Liver (tissue), 9 donors: Measurements from ENCODE around the gene C12orf76. TPM values are rescaled to one million over a fixed set of nuclear protein-coding genes. Genes with fewer than 3 reads are reported as not detected.

Experiments used
- DNase-seq: peaks from one replicate; pipeline ENCODE4 v3.0.0-alpha.2; 2017; ENCODE audit warnings: low spot score
- H3K27ac ChIP-seq, 2 donors: one replicate each; pipeline ENCODE4 v1.7.0; 2013; ENCODE audit warnings: inconsistent platforms in 2 of 2, low read length in 2 of 2, control low read depth in 1 of 2, low read depth in 1 of 2, mild to moderate bottlenecking in 1 of 2
- H3K27me3 ChIP-seq, 4 donors: one replicate each; pipeline versions ENCODE4 v1.6.1 to v1.7.0; 2013; ENCODE audit warnings: low read length in 3 of 4, inconsistent platforms in 1 of 4, mild to moderate bottlenecking in 1 of 4, moderate library complexity in 1 of 4; ENCODE audit not compliant: control insufficient read depth in 4 of 4, insufficient read depth in 4 of 4
- H3K36me3 ChIP-seq, 4 donors: one replicate each; pipeline versions ENCODE4 v1.6.1 to v1.7.0; 2013; ENCODE audit warnings: low read length in 3 of 4, mild to moderate bottlenecking in 3 of 4, low read depth in 1 of 4, moderate library complexity in 1 of 4; ENCODE audit not compliant: control insufficient read depth in 4 of 4, insufficient read depth in 3 of 4
- H3K4me1 ChIP-seq, 4 donors: one replicate each; pipeline versions ENCODE4 v1.6.1 to v1.7.0; 2013; ENCODE audit warnings: low read length in 3 of 4, mild to moderate bottlenecking in 3 of 4, moderate library complexity in 1 of 4; ENCODE audit not compliant: control insufficient read depth in 4 of 4, insufficient read depth in 4 of 4
- H3K4me3 ChIP-seq, 3 donors: one replicate each; pipeline versions ENCODE4 v1.6.1 to v1.7.0; 2013; ENCODE audit warnings: low read length in 3 of 3, control low read depth in 1 of 3, low read depth in 1 of 3, mild to moderate bottlenecking in 1 of 3
- H3K9ac ChIP-seq, 2 donors: one replicate each; pipeline ENCODE4 v1.7.0; 2013; ENCODE audit warnings: low read length in 2 of 2, mild to moderate bottlenecking in 2 of 2, moderate library complexity in 2 of 2, control low read depth in 1 of 2, low read depth in 1 of 2
- H3K9me3 ChIP-seq, 4 donors: one replicate each; pipeline versions ENCODE4 v1.6.1 to v1.7.0; 2013; ENCODE audit warnings: low read length in 3 of 4; ENCODE audit not compliant: control insufficient read depth in 4 of 4
- CTCF ChIP-seq: fragments of 150-350 bp; IDR thresholded peaks from 2 replicates; pipeline ENCODE4 v1.5.1; 2017; ENCODE audit warnings: improper control_type of control experiment, low read depth, low read length; ENCODE audit not compliant: missing input control
- EGR1 ChIP-seq, 2 donors: IDR thresholded peaks; 2 replicates each; pipeline ENCODE4 v1.6.1; 2016 to 2018; ENCODE audit warnings: antibody characterized with exemption in 2 of 2, low read depth in 2 of 2
- FOXA1 ChIP-seq: IDR thresholded peaks from 2 replicates; pipeline ENCODE4 v1.6.1; 2016; ENCODE audit warnings: antibody characterized with exemption
- FOXA2 ChIP-seq: IDR thresholded peaks from 2 replicates; pipeline ENCODE4 v1.6.1; 2016; ENCODE audit warnings: antibody characterized with exemption
- GABPA ChIP-seq, 2 donors: IDR thresholded peaks in 1 of 2; conservative IDR thresholded peaks in 1 of 2; 2 replicates each; pipeline ENCODE4 v1.6.1; 2016; ENCODE audit warnings: antibody characterized with exemption in 2 of 2, mild to moderate bottlenecking in 1 of 2, moderate library complexity in 1 of 2
- HNF4A ChIP-seq, 2 donors: conservative IDR thresholded peaks; 2 replicates each; pipeline ENCODE4 v1.6.1; 2016; ENCODE audit warnings: antibody characterized with exemption in 2 of 2, mild to moderate bottlenecking in 2 of 2
- HNF4G ChIP-seq: IDR thresholded peaks from 2 replicates; pipeline ENCODE4 v1.6.1; 2016; ENCODE audit warnings: antibody characterized with exemption
- JUND ChIP-seq, 2 donors: IDR thresholded peaks; 2 replicates each; pipeline ENCODE4 v1.6.1; 2016; ENCODE audit warnings: antibody characterized with exemption in 2 of 2
- MAX ChIP-seq: IDR thresholded peaks from 2 replicates; pipeline ENCODE4 v1.6.1; 2016; ENCODE audit warnings: antibody characterized with exemption
- NR2F2 ChIP-seq: IDR thresholded peaks from 2 replicates; pipeline ENCODE4 v1.6.1; 2016; ENCODE audit warnings: antibody characterized with exemption
- RAD21 ChIP-seq, 2 donors: IDR thresholded peaks; 2 replicates each; pipeline ENCODE4 v1.6.1; 2016; ENCODE audit warnings: antibody characterized with exemption in 2 of 2, mild to moderate bottlenecking in 2 of 2
- RXRA ChIP-seq, 2 donors: IDR thresholded peaks; 2 replicates each; pipeline ENCODE4 v1.6.1; 2017 to 2018; ENCODE audit warnings: antibody characterized with exemption in 2 of 2, mild to moderate bottlenecking in 1 of 2
- SP1 ChIP-seq: IDR thresholded peaks from 2 replicates; pipeline ENCODE4 v1.6.1; 2018; ENCODE audit warnings: antibody characterized with exemption, mild to moderate bottlenecking
- TAF1 ChIP-seq: conservative IDR thresholded peaks from 2 replicates; pipeline ENCODE4 v1.6.1; 2016; ENCODE audit warnings: antibody characterized with exemption, mild to moderate bottlenecking
- YY1 ChIP-seq: IDR thresholded peaks from 2 replicates; pipeline ENCODE4 v1.6.1; 2016; ENCODE audit warnings: antibody characterized with exemption, mild to moderate bottlenecking
- WGBS: extraction: QIAGEN DNeasy Blood & Tissue Kit; methylation state at CpG from one replicate; pipeline ENCODE4 v1.1.7; 2013; 5-methylcytosine and 5-hydroxymethylcytosine counted together
- polyA plus RNA-seq, 2 donors: library from polyadenylated mRNA; stranded (reverse) in 1 of 2; unstranded in 1 of 2; fragments of 200-250 nt in 1 of 2; fragments of >200 nt in 1 of 2; fragmentation: Nextera tagmentation in 1 of 2; extraction: Ambion mirVana in 1 of 2; gene quantifications; one replicate each; pipeline versions ENCODE4 v1.2.1 to v1.2.3, GENCODE V29; 2013 to 2015
- total RNA-seq, 2 donors: library from RNA; depleted of rRNA; stranded (reverse); fragments of >200 nt; gene quantifications; one replicate each; pipeline ENCODE4 v1.2.3, GENCODE V29; 2014
- TF ChIP-seq, protein P1 (sequence below): IDR thresholded peaks from 2 replicates; pipeline ENCODE4 v1.6.1; 2016; ENCODE audit warnings: antibody characterized with exemption, mild to moderate bottlenecking
- TF ChIP-seq, protein P2 (sequence below): IDR thresholded peaks from 2 replicates; pipeline ENCODE4 v1.6.1; 2016; ENCODE audit warnings: antibody characterized with exemption
- TF ChIP-seq, protein P3 (sequence below): IDR thresholded peaks from 2 replicates; pipeline ENCODE4 v1.6.1; 2016; ENCODE audit warnings: antibody characterized with exemption
- donor health status: healthy.
- donor health status: healthy.
- donor health status: healthy.
- donor health status: healthy.
- donor health status: healthy.

Gene C12orf76
- total and polyA plus RNA-seq, 4 donors, result 5.6 to 22.4 (median 6.1) TPM

DNA sequence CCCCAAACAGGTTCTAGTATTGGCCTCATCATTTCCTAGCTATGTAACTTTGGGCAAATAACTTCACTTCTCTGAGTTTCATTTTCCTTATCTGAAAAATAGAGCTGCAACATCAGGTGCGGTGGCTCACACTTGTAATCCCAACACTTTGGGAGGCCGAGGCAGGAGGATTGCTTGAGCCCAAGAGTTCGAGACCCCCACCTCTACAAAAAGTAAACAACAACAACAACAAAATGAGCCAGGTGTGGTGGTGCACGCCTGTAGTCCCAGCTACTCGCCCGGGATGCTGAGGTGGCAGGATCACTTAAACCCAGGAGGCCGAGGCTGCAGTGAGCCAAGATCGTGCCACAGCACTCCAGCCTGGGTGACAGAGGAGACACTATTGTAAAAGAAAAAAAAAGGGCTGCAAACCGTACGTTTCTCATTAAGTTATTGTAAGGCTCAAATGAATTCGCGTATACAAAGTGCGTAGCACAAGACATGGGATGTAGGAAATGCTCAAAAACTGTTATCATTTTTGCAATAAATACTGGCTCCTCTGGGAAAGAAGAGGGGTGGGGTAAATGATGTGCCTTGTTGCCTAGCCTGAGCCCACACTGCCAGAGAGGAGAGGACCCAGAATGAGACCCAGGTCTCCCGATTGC, 903 bp downstream of the C12orf76 start:
- Histone ChIP-seq H3K9me3 (no peaks in the 10 kb centered on the region), H3K36me3 (no peaks in the 10 kb centered on the region), H3K27ac (peak overlapping the region; percentile 12 to 77), H3K27me3 (no peaks in the 10 kb centered on the region), H3K4me1 (peaks cover 9 to 32% (median 24%) of the 10 kb centered on the region in 4 donors), H3K9ac (peak overlapping the region; percentile 32 to 36), H3K4me3 (peak overlapping the region; percentile 79 to 91 (median 79))
- WGBS, result 73% methylated on average over 14 of the region's 14 CpGs
- DNase-seq, result no peak
- TF ChIP-seq, protein P1, sequence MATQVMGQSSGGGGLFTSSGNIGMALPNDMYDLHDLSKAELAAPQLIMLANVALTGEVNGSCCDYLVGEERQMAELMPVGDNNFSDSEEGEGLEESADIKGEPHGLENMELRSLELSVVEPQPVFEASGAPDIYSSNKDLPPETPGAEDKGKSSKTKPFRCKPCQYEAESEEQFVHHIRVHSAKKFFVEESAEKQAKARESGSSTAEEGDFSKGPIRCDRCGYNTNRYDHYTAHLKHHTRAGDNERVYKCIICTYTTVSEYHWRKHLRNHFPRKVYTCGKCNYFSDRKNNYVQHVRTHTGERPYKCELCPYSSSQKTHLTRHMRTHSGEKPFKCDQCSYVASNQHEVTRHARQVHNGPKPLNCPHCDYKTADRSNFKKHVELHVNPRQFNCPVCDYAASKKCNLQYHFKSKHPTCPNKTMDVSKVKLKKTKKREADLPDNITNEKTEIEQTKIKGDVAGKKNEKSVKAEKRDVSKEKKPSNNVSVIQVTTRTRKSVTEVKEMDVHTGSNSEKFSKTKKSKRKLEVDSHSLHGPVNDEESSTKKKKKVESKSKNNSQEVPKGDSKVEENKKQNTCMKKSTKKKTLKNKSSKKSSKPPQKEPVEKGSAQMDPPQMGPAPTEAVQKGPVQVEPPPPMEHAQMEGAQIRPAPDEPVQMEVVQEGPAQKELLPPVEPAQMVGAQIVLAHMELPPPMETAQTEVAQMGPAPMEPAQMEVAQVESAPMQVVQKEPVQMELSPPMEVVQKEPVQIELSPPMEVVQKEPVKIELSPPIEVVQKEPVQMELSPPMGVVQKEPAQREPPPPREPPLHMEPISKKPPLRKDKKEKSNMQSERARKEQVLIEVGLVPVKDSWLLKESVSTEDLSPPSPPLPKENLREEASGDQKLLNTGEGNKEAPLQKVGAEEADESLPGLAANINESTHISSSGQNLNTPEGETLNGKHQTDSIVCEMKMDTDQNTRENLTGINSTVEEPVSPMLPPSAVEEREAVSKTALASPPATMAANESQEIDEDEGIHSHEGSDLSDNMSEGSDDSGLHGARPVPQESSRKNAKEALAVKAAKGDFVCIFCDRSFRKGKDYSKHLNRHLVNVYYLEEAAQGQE, result no peak
- TF ChIP-seq NR2F2, result no peak
- TF ChIP-seq, protein P2, sequence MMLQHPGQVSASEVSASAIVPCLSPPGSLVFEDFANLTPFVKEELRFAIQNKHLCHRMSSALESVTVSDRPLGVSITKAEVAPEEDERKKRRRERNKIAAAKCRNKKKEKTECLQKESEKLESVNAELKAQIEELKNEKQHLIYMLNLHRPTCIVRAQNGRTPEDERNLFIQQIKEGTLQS, result no peak

DNA sequence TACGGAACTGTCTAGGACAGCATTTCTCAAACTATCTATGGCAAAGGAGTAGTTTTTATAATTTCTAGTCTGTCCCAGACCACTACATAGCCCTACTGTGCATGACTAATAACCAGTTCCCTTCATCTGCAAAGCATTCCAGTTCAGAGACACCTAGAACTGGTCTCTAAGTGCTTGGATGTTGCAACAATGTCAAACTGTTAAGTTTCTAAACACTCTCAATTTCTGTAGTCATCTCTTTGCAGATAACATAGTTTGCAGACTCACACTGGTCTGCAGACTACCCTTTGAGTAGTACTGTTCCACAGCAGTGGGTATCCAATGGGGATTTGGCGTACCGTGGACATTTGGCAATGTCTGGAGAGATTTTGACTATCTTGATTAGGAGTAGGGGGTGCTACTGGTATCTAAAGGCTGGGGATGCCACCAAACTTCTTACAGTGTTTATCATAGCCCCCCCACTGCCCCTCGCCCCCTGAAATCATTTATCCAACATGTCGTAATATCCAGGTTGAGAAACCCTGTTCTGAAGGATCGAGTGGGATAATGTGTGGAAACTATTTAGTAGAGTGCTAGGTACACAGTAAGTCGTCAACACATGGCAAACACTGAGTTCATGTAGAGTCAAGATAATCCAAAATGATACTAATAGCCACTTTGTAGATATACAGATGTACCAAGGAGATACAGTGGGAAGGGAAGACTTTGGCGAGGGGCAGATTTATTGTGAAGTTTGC, 1.7 kb downstream of the C12orf76 start:
- WGBS, result 71% methylated on average over 8 of the region's 8 CpGs
- no peak for DNase-seq
- H3K4me1 ChIP-seq, result peaks cover 11 to 39% (median 29%) of the 10 kb centered on the region in 4 donors
- peak overlapping the region; percentile 47 to 56 for H3K27ac ChIP-seq
- H3K9me3 ChIP-seq, result no peaks in the 10 kb centered on the region
- TF ChIP-seq RXRA (IDR thresholded peaks at IDR 0.05) (no peak), SP1 (no peak), JUND (IDR thresholded peaks at IDR 0.05) (no peak), FOXA2 (no peak), YY1 (no peak), GABPA (IDR thresholded peaks at IDR 0.05 in 1 of 2, conservative IDR thresholded peaks at IDR 0.05 in 1 of 2) (no peak), HNF4A (conservative IDR thresholded peaks at IDR 0.05) (no peak), RAD21 (IDR thresholded peaks at IDR 0.05) (no peak), FOXA1 (no peak), MAX (no peak), EGR1 (IDR thresholded peaks at IDR 0.05; ENCODE audit: low read depth in 2 of 2) (no peak), NR2F2 (no peak), HNF4G (no peak), TAF1 (no peak), CTCF (no peak)
- TF ChIP-seq, protein P3, sequence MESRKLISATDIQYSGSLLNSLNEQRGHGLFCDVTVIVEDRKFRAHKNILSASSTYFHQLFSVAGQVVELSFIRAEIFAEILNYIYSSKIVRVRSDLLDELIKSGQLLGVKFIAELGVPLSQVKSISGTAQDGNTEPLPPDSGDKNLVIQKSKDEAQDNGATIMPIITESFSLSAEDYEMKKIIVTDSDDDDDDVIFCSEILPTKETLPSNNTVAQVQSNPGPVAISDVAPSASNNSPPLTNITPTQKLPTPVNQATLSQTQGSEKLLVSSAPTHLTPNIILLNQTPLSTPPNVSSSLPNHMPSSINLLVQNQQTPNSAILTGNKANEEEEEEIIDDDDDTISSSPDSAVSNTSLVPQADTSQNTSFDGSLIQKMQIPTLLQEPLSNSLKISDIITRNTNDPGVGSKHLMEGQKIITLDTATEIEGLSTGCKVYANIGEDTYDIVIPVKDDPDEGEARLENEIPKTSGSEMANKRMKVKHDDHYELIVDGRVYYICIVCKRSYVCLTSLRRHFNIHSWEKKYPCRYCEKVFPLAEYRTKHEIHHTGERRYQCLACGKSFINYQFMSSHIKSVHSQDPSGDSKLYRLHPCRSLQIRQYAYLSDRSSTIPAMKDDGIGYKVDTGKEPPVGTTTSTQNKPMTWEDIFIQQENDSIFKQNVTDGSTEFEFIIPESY, result no peak
- TF ChIP-seq, protein P1, result no peak
- TF ChIP-seq, protein P2, result no peak
- H3K36me3 ChIP-seq, result peaks cover 0 to 3% (median 0%) of the 10 kb centered on the region in 4 donors
- H3K27me3 ChIP-seq, result no peaks in the 10 kb centered on the region
- H3K9ac ChIP-seq, result no peak overlapping the region
- H3K4me3 ChIP-seq, result peak overlapping the region in 1 of 3 donors; percentile 3
